HFFc6 (cell line): Measurements from ENCODE around the gene IL1RL1. TPM values are rescaled to one million over a fixed set of nuclear protein-coding genes. Genes with fewer than 3 reads are reported as not detected.

Experiments used
- DNase-seq: peaks from one replicate; pipeline ENCODE4 v3.0.0-alpha.2; 2018
- H3K27ac Mint-ChIP-seq: 2 replicates; pipeline ENCODE4 v1.8.0; 2020; ENCODE audit warnings: mild to moderate bottlenecking, mixed read lengths
- H3K27me3 Mint-ChIP-seq: 2 replicates; pipeline ENCODE4 v1.8.0; 2021; ENCODE audit warnings: mild to moderate bottlenecking, moderate library complexity, mixed read lengths; ENCODE audit not compliant: insufficient read depth
- H3K36me3 Mint-ChIP-seq: 2 replicates; pipeline ENCODE4 v1.8.0; 2021; ENCODE audit warnings: low read depth, mixed read lengths
- H3K4me1 Mint-ChIP-seq: 2 replicates; pipeline ENCODE4 v1.8.0; 2020; ENCODE audit warnings: low read depth, mixed read lengths
- H3K4me3 Mint-ChIP-seq: 2 replicates; pipeline ENCODE4 v1.8.0; 2020; ENCODE audit warnings: mild to moderate bottlenecking, moderate library complexity, mixed read lengths
- H3K9me3 Mint-ChIP-seq: 2 replicates; pipeline ENCODE4 v1.8.0; 2020; ENCODE audit warnings: mild to moderate bottlenecking, mixed read lengths
- total RNA-seq, 6 experiments: library from RNA; stranded (reverse); fragmentation: NEBNext Ultra II Directional; extraction: Animal tissue kit (Norgen Biotek cat#: 25700); gene quantifications; 2 replicates in 1 of 6; 3 replicates in 5 of 6; pipeline ENCODE4 v1.2.3, GENCODE V29; 2021
- TF ChIP-seq, protein P1 (sequence below): fragments of 200-600 bp; sonication (generic); IDR thresholded peaks from 2 replicates; pipeline ENCODE4 v1.5.0; 2021; ENCODE audit warnings: antibody characterized with exemption, mild to moderate bottlenecking

Gene IL1RL1
- total RNA-seq, 6 experiments from 2014 or later: not detected

DNA sequence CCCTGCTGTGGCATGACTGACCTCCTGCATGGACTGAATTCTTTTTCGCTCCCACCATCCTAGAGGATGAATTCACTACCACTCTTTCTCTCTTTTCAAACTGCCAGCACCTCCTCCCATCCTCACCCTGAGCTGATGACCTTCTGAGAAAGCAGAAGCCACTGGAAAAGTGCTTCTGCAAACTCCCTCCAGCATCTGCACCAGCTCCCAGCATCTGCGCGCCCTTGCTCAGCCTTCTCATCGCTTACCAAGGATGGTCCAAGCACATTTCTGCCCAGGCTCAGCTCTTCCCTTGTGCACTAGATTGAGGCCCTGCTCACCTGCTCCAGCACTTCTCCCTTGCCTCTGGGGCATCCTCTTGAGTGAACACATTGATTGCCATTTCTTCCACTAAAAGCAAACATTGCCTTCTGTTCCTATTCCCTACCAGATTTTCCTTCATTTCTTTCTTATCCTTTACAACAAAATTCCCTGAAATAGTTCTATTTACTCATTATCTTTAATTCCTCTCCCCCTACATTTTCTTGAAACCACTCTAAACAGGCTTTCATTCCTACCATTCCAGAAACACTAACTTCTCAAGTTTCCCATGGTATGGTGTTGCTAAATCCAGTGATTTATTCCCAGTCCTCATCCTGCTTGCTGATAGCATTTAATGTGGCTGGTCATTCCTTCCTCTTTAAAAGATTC is 42.7 kb upstream of the IL1RL1 start:
- Mint-ChIP-seq H3K27ac (no peak overlapping the region), H3K4me1 (no peaks in the 10 kb centered on the region), H3K36me3 (no peaks in the 10 kb centered on the region), H3K4me3 (no peak overlapping the region), H3K27me3 (peaks cover 22% of the 10 kb centered on the region), H3K9me3 (no peaks in the 10 kb centered on the region)
- peak; percentile 55 for DNase-seq
- TF ChIP-seq, protein P1, sequence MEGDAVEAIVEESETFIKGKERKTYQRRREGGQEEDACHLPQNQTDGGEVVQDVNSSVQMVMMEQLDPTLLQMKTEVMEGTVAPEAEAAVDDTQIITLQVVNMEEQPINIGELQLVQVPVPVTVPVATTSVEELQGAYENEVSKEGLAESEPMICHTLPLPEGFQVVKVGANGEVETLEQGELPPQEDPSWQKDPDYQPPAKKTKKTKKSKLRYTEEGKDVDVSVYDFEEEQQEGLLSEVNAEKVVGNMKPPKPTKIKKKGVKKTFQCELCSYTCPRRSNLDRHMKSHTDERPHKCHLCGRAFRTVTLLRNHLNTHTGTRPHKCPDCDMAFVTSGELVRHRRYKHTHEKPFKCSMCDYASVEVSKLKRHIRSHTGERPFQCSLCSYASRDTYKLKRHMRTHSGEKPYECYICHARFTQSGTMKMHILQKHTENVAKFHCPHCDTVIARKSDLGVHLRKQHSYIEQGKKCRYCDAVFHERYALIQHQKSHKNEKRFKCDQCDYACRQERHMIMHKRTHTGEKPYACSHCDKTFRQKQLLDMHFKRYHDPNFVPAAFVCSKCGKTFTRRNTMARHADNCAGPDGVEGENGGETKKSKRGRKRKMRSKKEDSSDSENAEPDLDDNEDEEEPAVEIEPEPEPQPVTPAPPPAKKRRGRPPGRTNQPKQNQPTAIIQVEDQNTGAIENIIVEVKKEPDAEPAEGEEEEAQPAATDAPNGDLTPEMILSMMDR: no peak

DNA sequence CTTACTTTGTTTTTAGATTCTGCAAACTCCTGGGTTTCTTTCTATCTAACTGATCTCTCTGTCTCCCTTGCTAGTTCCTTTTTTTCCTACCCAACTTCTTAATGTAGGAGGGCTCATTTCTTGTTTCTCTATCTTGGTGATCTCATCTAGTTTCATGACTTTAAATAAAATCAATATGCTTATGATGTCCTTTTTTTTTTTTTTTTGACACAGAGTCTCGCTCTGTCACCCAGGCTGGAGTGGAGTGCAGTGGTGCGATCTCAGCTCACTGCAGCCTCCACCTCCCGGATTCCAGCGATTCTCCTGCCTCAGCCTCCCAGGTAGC is 42.2 kb upstream of the IL1RL1 start:
- no peak for DNase-seq
- Mint-ChIP-seq H3K36me3 (no peaks in the 10 kb centered on the region), H3K9me3 (no peaks in the 10 kb centered on the region), H3K4me3 (no peak overlapping the region), H3K4me1 (no peaks in the 10 kb centered on the region), H3K27me3 (peaks cover 20% of the 10 kb centered on the region), H3K27ac (no peak overlapping the region)
- TF ChIP-seq, protein P1: no peak

DNA sequence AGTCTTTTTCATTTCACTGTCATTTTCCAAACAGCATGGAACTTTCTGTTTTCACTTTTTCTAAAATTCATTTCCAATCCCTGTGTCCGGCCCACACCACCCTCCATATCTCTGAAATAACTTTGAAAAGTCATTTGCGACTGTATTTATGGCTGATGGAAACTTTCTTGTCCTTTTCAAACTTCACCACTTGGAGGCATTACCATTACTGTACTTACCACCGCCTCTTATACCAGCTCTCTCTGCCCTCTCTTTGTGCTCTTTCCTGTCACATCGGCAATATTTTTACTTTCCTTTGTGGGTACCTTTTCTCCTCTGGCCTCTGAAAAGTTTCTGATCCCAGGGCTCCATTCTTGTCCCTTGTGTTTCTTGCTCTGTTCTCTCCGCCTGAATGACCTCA is 39.5 kb upstream of the IL1RL1 start:
- Mint-ChIP-seq H3K36me3 (no peaks in the 10 kb centered on the region), H3K4me3 (no peak overlapping the region), H3K27ac (no peak overlapping the region), H3K9me3 (no peaks in the 10 kb centered on the region), H3K4me1 (no peaks in the 10 kb centered on the region), H3K27me3 (peaks cover 22% of the 10 kb centered on the region)
- TF ChIP-seq, protein P1: 0 out of 2 replicates have a peak, but pooled peaks have one; percentile 14
- DNase-seq: no peak

DNA sequence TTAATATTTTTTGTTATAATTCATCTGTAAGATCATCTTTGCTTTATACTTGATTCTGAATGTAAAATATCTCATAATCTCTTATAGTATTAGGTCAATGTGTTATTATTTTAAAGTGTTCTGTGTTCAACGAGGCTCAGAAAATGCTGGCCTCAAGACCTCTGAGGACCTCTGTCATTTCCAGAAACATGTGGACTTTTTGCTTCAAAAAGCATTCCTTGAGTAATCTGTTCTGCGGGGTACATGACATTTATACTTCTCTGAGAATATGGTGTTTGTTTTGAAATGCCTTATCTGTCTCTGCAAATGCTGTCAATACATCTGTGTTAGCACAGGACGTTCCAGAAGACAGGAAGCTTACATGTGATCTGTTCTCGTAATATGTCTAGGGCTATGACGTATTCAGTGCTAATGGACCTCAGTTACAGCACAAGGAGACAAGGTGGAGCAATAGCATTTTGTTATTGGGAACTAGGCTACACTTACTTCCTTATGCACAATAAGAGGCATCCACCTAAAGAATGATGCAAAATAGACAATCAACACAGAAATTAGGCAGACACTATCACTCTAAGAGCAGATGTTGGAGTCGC is 37.6 kb upstream of the IL1RL1 start:
- DNase-seq: no peak
- TF ChIP-seq, protein P1: no peak
- H3K36me3 Mint-ChIP-seq: no peaks in the 10 kb centered on the region
- peaks cover 22% of the 10 kb centered on the region for H3K27me3 Mint-ChIP-seq
- H3K27ac Mint-ChIP-seq: no peak overlapping the region
- H3K4me1 Mint-ChIP-seq: no peaks in the 10 kb centered on the region
- H3K9me3 Mint-ChIP-seq: no peaks in the 10 kb centered on the region
- H3K4me3 Mint-ChIP-seq: no peak overlapping the region

DNA sequence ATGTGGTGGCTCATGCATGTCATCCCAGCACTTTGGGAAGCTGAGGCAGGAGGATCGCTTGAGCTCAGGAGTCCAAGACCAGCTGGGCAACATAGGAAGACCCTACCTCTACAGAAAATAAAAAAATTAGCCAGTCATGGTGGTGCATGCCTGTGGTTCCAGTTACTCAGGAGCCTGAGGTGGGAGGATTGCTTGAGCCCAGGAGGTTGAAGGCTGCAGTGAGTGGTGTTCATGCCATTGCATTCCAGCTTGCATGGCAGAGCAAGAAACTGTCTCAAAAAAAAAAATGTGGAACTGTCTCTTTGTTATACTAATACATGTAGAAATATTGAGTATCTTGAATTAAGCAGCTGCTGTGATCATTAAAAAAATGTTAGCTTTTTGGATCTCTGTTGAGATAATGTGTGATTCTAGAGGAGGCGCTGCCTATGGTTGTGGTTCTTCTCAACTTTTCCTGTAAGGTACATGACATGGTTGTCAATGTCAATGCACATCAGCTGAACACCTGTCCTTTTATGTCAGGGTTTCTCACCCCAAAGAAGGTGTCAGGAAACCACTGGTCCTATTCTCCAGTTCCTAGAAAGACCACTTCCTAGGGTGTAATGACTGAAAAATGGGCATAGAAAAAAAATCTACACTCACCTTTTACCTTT is 34.7 kb upstream of the IL1RL1 start:
- DNase-seq: no peak
- Mint-ChIP-seq H3K27me3 (peaks cover 18% of the 10 kb centered on the region; the same call in 1 of the 2 replicates), H3K36me3 (no peaks in the 10 kb centered on the region), H3K4me1 (no peaks in the 10 kb centered on the region), H3K9me3 (no peaks in the 10 kb centered on the region), H3K27ac (no peak overlapping the region), H3K4me3 (no peak overlapping the region)
- TF ChIP-seq, protein P1: no peak
